Lower leg skin (tissue), 3 donors: ENCODE results near the gene RTTN.

Experiments used
- CTCF ChIP-seq, 3 donors: fragments of 450-650 bp; IDR thresholded peaks; one replicate each; pipeline ENCODE4 v1.5.1; 2016; ENCODE audit warnings: antibody characterized with exemption in 3 of 3, mild to moderate bottlenecking in 3 of 3, moderate library complexity in 2 of 3
- POLR2A ChIP-seq, 2 donors: fragments of 450-650 bp; IDR thresholded peaks; one replicate each; pipeline ENCODE4 v1.6.1; 2016 to 2017; ENCODE audit warnings: antibody characterized with exemption in 2 of 2, mild to moderate bottlenecking in 1 of 2, moderate library complexity in 1 of 2

GRCh38 chr18:69980509-69980908, 225.0 kb downstream of the RTTN start:
- TF ChIP-seq CTCF (IDR thresholded peaks at IDR 0.05) (no peak), POLR2A (IDR thresholded peaks at IDR 0.05) (no peak)
